Heart left ventricle (tissue), 16 donors: Measurements from ENCODE around the gene SRPK2. TPM values are rescaled to one million over a fixed set of nuclear protein-coding genes. Genes with fewer than 3 reads are reported as not detected.
A peak's percentile ranks its signal among the peaks of the same experiment; 100 is the strongest.
"Not testable (repeated sequence)": the region's sequence is repeated elsewhere in the genome, so short reads cannot be mapped to it uniquely, and the experiment has no call there.

Experiments
- ATAC-seq, 4 donors: fragments of 200-7000 bp; cut with Tn5 transposase; one replicate each; pipeline ENCODE4 v1.9.1; 2020 to 2022; ENCODE audit warnings: moderate library complexity in 4 of 4, mild to moderate bottlenecking in 3 of 4, moderate number of reproducible peaks in 1 of 4
- DNase-seq, 5 donors: peaks; one replicate each; pipeline ENCODE4 v3.0.0-alpha.2; 2020
- H3K27ac ChIP-seq, 12 donors: fragments of 200-600 bp; sonication (generic) in 4 of 12; one replicate each; pipeline versions ENCODE4 v1.5.0 to v1.8.0; 2016 to 2022; ENCODE audit warnings: mild to moderate bottlenecking in 2 of 12
- H3K27me3 ChIP-seq, 9 donors: fragments of 200-600 bp; sonication (generic) in 2 of 9; one replicate each; pipeline versions ENCODE4 v1.5.1 to v1.8.0; 2016 to 2022; ENCODE audit warnings: mild to moderate bottlenecking in 3 of 9
- H3K36me3 ChIP-seq, 9 donors: fragments of 200-600 bp; sonication (generic) in 2 of 9; one replicate each; pipeline versions ENCODE4 v1.5.0 to v1.8.0; 2018 to 2022; ENCODE audit warnings: mild to moderate bottlenecking in 2 of 9
- H3K4me1 ChIP-seq, 12 donors: fragments of 200-600 bp; sonication (generic) in 4 of 12; one replicate each; pipeline versions ENCODE4 v1.5.0 to v1.8.0; 2016 to 2022; ENCODE audit warnings: mild to moderate bottlenecking in 3 of 12
- H3K4me3 ChIP-seq, 12 donors: fragments of 200-600 bp; sonication (generic) in 4 of 12; one replicate each; pipeline versions ENCODE4 v1.5.0 to v1.8.0; 2017 to 2022; ENCODE audit warnings: mild to moderate bottlenecking in 9 of 12, moderate library complexity in 4 of 12
- H3K9me3 ChIP-seq, 12 donors: fragments of 200-600 bp; sonication (generic) in 4 of 12; one replicate each; pipeline versions ENCODE4 v1.5.0 to v1.8.0; 2016 to 2022; ENCODE audit warnings: mild to moderate bottlenecking in 1 of 12
- CTCF ChIP-seq, 12 donors: fragments of 200-600 bp; sonication (generic) in 4 of 12; IDR thresholded peaks; one replicate each; pipeline versions ENCODE4 v1.5.0 to v1.8.0; 2018 to 2022; ENCODE audit warnings: antibody characterized with exemption in 12 of 12, mild to moderate bottlenecking in 5 of 12
- POLR2A ChIP-seq, 2 donors: fragments of 450-650 bp; IDR thresholded peaks; one replicate each; pipeline ENCODE4 v1.6.1; 2017; ENCODE audit warnings: antibody characterized with exemption in 2 of 2, mild to moderate bottlenecking in 2 of 2, moderate library complexity in 2 of 2
- WGBS, 4 donors: extraction: QIAGEN DNeasy Blood & Tissue Kit in 2 of 4; methylation state at CpG; one replicate each; pipeline versions ENCODE4 v1.1.5 to v1.1.7; 2013 to 2018; 5-methylcytosine and 5-hydroxymethylcytosine counted together
- intact Hi-C, 10 donors: fragments of 100-400 bp; cut with DNase I; formaldehyde crosslinking; loops; one replicate each; pipeline versions ENCODE4 v1.11.1 to v1.14.2; 2022
- polyA plus RNA-seq, 2 donors: library from polyadenylated mRNA; stranded (reverse); fragments of 200-250 nt; gene quantifications; one replicate each; pipeline ENCODE4 v1.2.3, GENCODE V29; 2013
- total RNA-seq, 9 donors: library from RNA; depleted of rRNA in 2 of 9; stranded (reverse); fragments of >200 nt in 2 of 9; fragmentation: NEBNext Ultra II Directional in 3 of 9; extraction: Animal tissue kit (Norgen Biotek cat#: 25700) in 3 of 9; gene quantifications; one replicate each; pipeline versions ENCODE4 v1.1.0 to v1.2.4, GENCODE V29; 2016 to 2023
- donor health status: ischemic (EF 13 %, LVEDD 7.1; RV severe dilation, severe dysfunction).
- donor health status: healthy with polysubstance abuse.
- donor health status: DM: no; HTN: yes; CAD: no.
- donor health status: DM: no; HTN: no; CAD: no.
- donor health status: ischemic (EF 25% LVEDD 6.9; RV normal size, moderate dysfunction).
- donor health status: ischemic (EF 25% LVEDD 5.7; RV mildly dilated, moderate dysfunction).
- donor health status: healthy.
- donor health status: DM: yes; HTN: yes; CAD: no.
- donor health status: ischemic (EF 35%, LVEDD 5.7; RV mildly dilated, moderate dysfunction).
- donor health status: nonischemic (EF 11% LVEDD 7.7; RV severe dilation, severe dysfunction).
- donor health status: DM: yes; HTN: yes; CAD: no.
- donor health status: PGD.
- donor health status: ischemic (EF 29% LVEDD 5.4; RV normal size, mild dysfunction).
- donor health status: nonischemic (EF 23%, LVEDD 6.1; RV moderate dilation, normal function).

SRPK2 gene
- total and polyA plus RNA-seq, 11 donors = 8.6 to 42.4 (median 33.5) TPM

GRCh38 chr7:105244594-105244993 is 144.1 kb downstream of the SRPK2 start:
- WGBS, 4 donors = 64 to 83% (median 77%) methylated on average over 22 to 28 of the region's 28 CpGs
- Histone ChIP-seq H3K27me3 (no peaks in the 10 kb centered on the region), H3K36me3 (no peaks in the 10 kb centered on the region), H3K4me1 (peaks cover 0 to 48% (median 33%) of the 10 kb centered on the region in 12 donors), H3K9me3 (no peaks in the 10 kb centered on the region), H3K27ac (peak overlapping the region in 10 of 12 donors; percentile 27 to 83 (median 72)), H3K4me3 (peak overlapping the region in 8 of 12 donors; percentile 0 to 31 (median 18))
- TF ChIP-seq POLR2A (IDR thresholded peaks at IDR 0.05) (peak in 1 of 2 donors; percentile 14), CTCF (IDR thresholded peaks at IDR 0.05) (no peak)
- DNase-seq (peak; percentile 63 to 71 (median 69)), ATAC-seq (peak in 3 of 4 donors; percentile 72 to 89 (median 84))
- intact Hi-C loops = no loop called here

GRCh38 chr7:105241198-105241597 is 147.5 kb downstream of the SRPK2 start:
- Histone ChIP-seq H3K36me3 (no peaks in the 10 kb centered on the region), H3K4me3 (no peak overlapping the region), H3K4me1 (peaks cover 5 to 63% (median 31%) of the 10 kb centered on the region in 12 donors), H3K9me3 (no peaks in the 10 kb centered on the region), H3K27ac (no peak overlapping the region), H3K27me3 (no peaks in the 10 kb centered on the region)
- ATAC-seq = no peak
- WGBS, 4 donors = 79 to 87% (median 82%) methylated on average over 3 of the region's 3 CpGs
- no peak for TF ChIP-seq CTCF (IDR thresholded peaks at IDR 0.05)
- no peak for TF ChIP-seq POLR2A (IDR thresholded peaks at IDR 0.05)
- DNase-seq = no peak
- intact Hi-C loops = no loop called here

GRCh38 chr7:105238198-105238765 is 150.4 kb downstream of the SRPK2 start:
- Histone ChIP-seq H3K9me3 (peaks cover 0 to 7% (median 0%) of the 10 kb centered on the region in 12 donors), H3K27ac (no peak overlapping the region), H3K27me3 (no peaks in the 10 kb centered on the region), H3K36me3 (no peaks in the 10 kb centered on the region), H3K4me1 (peaks cover 0 to 41% (median 19%) of the 10 kb centered on the region in 12 donors), H3K4me3 (no peak overlapping the region)
- TF ChIP-seq CTCF (IDR thresholded peaks at IDR 0.05) (no peak), POLR2A (IDR thresholded peaks at IDR 0.05) (no peak)
- intact Hi-C loops = no loop called here
- WGBS, 4 donors = 75 to 99% (median 87%) methylated on average over 5 of the region's 5 CpGs
- ATAC-seq = peak in 1 of 4 donors; percentile 28
- DNase-seq = no peak

GRCh38 chr7:105234886-105235285 is 153.8 kb downstream of the SRPK2 start:
- Histone ChIP-seq H3K9me3 (peaks cover 0 to 7% (median 0%) of the 10 kb centered on the region in 12 donors), H3K4me1 (peaks cover 0 to 24% (median 8%) of the 10 kb centered on the region in 12 donors), H3K27me3 (no peaks in the 10 kb centered on the region), H3K4me3 (no peak overlapping the region), H3K27ac (no peak overlapping the region), H3K36me3 (peaks cover 0 to 10% (median 0%) of the 10 kb centered on the region in 9 donors)
- no peak for DNase-seq
- WGBS, 4 donors = 69 to 79% (median 76%) methylated on average over 4 of the region's 4 CpGs
- no peak for ATAC-seq
- TF ChIP-seq CTCF (IDR thresholded peaks at IDR 0.05) (no peak), POLR2A (IDR thresholded peaks at IDR 0.05) (no peak)
- intact Hi-C loops = no loop called here

GRCh38 chr7:105232829-105233291 is 155.9 kb downstream of the SRPK2 start:
- WGBS, 4 donors = 94 to 98% (median 97%) methylated on average over 6 of the region's 6 CpGs
- H3K4me1 ChIP-seq = peaks cover 0 to 21% (median 8%) of the 10 kb centered on the region in 12 donors
- H3K36me3 ChIP-seq = peaks cover 0 to 10% (median 0%) of the 10 kb centered on the region in 9 donors
- H3K4me3 ChIP-seq, DNase-seq, intact Hi-C loops, H3K9me3 ChIP-seq, H3K27ac ChIP-seq, ATAC-seq, H3K27me3 ChIP-seq: not testable (repeated sequence)
